ENCODE measurements around the gene TAOK3.

The TAOK3 gene

GRCh38 chr12:118371321-118372282, 1.1 kb downstream of the TAOK3 start:
- TF ChIP-seq CTCF (IDR thresholded peaks at IDR 0.05; ENCODE audit: low read length, missing control alignments) = no peak
- peak overlapping the region; percentile 90 for H3K4me3 ChIP-seq (replicated peaks; ENCODE audit: low read depth, low read length)
- no peak for DNase-seq (ENCODE audit: low read depth)

DNA sequence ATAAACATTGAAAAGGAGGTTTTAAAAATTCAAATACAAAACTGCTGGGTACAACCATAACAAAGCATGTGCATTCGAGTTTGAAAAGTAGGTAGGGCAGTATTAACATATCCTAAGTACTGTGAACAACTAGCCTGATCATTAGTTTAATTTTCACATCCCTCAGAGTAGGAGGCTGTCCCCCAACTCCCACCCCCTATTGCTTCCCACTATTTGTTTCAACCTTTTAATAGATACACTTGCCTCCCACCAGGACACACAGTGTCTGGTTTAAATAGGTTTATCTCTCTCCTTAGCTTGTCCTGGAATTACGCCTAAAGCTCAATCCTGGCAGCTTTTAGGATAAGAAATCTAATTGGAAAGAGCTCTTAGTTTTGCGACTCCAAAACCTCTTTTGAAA, 2.1 kb downstream of the TAOK3 start:
- no peak for DNase-seq (ENCODE audit: low read depth)
- H3K4me3 ChIP-seq (replicated peaks; ENCODE audit: low read depth, low read length) = peak overlapping the region; percentile 90
- TF ChIP-seq CTCF (IDR thresholded peaks at IDR 0.05; ENCODE audit: low read length, missing control alignments) = no peak

- DNase-seq (ENCODE audit: low read depth) = no peak
- no peak overlapping the region for H3K4me3 ChIP-seq (replicated peaks; ENCODE audit: low read depth, low read length)
- no peak for TF ChIP-seq CTCF (IDR thresholded peaks at IDR 0.05; ENCODE audit: low read length, missing control alignments)
Observed at GRCh38 chr12:118368821-118369220, 3.9 kb downstream of the TAOK3 start.

- DNase-seq (ENCODE audit: low read depth) = no peak
- H3K4me3 ChIP-seq (replicated peaks; ENCODE audit: low read depth, low read length) = no peak overlapping the region
- no peak for TF ChIP-seq CTCF (IDR thresholded peaks at IDR 0.05; ENCODE audit: low read length, missing control alignments)
Observed at GRCh38 chr12:118361889-118362288, 10.8 kb downstream of the TAOK3 start.

DNA sequence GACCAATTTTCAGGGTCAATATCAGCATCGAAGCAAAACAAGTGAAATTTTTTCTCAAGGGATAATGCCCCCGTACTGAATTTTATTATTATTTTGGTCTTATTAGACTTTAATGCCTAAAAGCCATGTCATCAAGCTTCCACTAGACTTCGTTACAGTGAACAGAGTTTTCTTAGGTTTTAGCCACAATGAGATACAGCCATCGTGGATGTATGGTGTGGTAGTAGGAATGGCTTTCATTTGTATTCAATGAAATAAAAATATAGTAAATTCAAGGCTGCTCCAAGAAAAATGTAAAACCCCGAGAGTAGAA, 11.7 kb downstream of the TAOK3 start:
- DNase-seq (ENCODE audit: low read depth) = no peak
- TF ChIP-seq CTCF (IDR thresholded peaks at IDR 0.05; ENCODE audit: low read length, missing control alignments) = no peak
- H3K4me3 ChIP-seq (replicated peaks; ENCODE audit: low read depth, low read length) = no peak overlapping the region

DNA sequence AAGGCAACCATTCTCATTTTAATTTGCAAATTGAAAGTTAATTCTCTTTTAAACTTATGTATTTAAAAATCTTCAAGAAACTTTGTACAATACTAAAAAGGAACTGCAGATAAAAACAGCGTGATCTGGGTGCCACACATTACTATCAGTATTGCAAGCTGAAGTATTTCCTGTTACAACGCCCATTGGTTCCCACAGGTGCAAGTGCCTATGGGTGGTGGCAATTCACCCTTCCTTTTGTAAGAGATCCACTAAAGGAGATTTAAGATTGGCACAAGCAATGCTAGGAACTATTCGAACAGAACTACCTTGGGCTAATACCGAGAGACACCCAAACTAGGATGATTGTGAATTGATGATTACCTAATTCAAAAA, 13.2 kb downstream of the TAOK3 start:
- no peak for TF ChIP-seq CTCF (IDR thresholded peaks at IDR 0.05; ENCODE audit: low read length, missing control alignments)
- no peak for DNase-seq (ENCODE audit: low read depth)
- H3K4me3 ChIP-seq (replicated peaks; ENCODE audit: low read depth, low read length) = no peak overlapping the region

All from fibroblast of pulmonary artery (primary cell).